SK-MEL-5 (cell line): Measurements from ENCODE around the gene ERC2. TPM values are rescaled to one million over a fixed set of nuclear protein-coding genes. Genes with fewer than 3 reads are reported as not detected.

Experiments used
- DNase-seq: peaks from one replicate; pipeline ENCODE4 v3.0.0-alpha.2; 2016; ENCODE audit warnings: low read depth, low spot score
- in situ Hi-C: cut with HindIII; loops from 2 replicates; pipeline ENCODE4 v1.10.0; 2016; ENCODE audit warnings: low sequenced_read_pairs, high pct_unique_total_duplicates, low pct_unique_long_range_greater_than_20kb
- total RNA-seq: library from RNA; depleted of rRNA; stranded (reverse); fragments of >200 nt; shearing (Covaris generic); gene quantifications from 2 replicates; pipeline ENCODE4 v1.2.3, GENCODE V29; 2014

Gene ERC2
- total RNA-seq, 1 experiment from 2014 or later, result 0.50 TPM

- no peak for DNase-seq
- in situ Hi-C loops, result no loop called here
Observed at GRCh38 chr3:55812394-55813013, 655.8 kb downstream of the ERC2 start.

- DNase-seq, result no peak
- in situ Hi-C loops, result no loop called here
Observed at GRCh38 chr3:55807210-55807609, 661.1 kb downstream of the ERC2 start.

- in situ Hi-C loops, result no loop called here
Observed at GRCh38 chr3:55805169-55805568, 663.1 kb downstream of the ERC2 start.

DNA sequence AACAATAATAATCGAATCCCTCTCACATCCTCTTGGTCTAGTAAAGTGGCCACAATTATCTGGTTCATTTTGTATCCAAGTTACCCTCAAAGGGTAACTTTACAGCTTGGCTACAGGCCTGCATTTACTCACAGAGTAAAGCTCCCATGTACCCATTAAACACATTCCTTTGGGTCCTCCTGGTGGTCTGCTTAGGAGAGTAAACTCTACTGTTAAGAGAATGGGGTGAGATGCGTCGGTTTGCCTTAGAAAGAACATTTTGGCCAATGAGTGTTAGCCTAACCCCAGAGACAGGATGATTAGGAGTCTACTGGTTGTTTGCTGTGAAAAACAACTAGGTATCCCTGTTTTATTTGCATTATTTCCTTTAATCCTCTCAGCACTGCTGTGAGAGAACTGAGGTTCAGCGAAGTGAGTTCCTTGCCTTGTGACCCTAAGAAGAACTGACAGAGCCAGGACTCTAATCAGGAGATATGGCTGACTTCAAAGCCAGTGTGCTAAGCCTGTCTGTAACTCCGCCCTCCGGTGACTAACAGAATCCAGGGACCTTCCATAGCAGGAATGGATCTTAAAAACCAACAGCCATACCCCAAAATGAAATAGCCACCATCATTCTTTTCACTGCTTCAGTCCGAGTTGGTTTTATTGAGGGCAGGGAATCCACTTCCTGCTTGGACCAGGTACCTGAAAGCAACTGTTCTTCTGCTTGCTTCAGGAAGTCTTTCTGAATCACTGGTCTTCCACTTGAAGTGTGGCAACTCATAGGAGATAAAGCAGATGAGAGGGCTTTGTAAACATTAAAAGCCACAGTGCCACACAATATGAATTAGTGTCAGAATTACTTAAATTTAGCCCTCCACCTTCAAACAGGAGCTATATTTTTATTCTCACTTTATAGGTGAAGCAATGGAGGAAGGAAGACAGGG, 663.8 kb downstream of the ERC2 start:
- in situ Hi-C loops, result no loop called here
- no peak for DNase-seq

More at GRCh38 chr3:55805169-55805568, 663.1 kb downstream of the ERC2 start:
- DNase-seq, result no peak

DNA sequence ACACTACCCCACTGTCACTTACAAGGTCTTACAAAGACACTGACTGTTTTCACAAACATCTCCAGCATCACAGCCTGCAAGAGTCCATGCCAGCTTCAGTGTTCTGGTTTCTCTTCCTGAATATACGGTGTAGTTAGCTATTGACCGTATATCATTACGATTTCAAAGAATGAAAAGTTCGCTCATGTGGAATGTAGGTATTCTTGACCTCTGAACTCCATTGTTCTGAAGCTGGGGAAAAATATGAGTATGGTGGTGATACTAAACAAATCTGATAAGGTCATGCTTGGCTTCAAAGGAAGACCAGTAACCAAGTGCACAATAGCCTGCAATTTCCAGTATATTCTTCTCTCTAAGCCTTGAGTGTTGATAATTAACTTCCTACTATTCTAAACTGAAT, 665.5 kb downstream of the ERC2 start:
- in situ Hi-C loops, result no loop called here
- no peak for DNase-seq

DNA sequence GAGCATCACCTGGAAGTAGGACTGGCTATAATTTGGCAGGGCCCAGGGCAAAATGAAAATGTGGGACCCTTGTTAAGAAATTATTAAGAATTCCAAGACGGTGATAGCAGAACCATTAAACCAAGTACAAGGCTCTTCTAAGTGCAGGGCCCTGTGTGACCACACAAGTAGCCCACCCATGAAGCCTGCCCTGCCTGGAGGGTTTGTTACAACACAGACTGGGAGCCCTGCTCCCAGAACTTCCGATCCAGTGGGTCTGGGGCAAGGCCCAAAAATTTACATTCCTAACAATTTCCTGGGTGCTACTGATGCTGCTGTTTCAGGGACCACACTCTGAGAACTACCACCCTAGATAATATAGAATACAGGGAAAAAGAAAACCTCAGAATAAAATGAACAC, 666.6 kb downstream of the ERC2 start:
- in situ Hi-C loops, result no loop called here
- no peak for DNase-seq

DNA sequence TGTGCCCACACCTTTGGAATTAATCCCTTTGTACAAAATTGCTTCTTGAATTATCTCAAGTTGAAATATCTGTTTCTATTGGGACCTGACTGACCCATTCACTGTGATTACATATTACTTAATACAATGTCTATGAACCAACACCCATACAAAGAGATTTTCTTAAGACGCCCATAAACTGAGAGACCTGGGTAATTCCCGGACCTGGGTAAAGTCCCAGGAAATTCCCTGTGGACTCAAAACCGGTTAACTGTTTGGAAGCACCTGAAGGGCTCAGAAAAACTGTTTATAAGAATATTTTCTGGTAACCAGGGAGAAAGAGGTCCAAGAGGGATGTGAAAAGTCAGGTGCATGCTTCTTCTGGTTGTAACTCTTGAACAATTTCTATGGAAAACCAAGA, 667.2 kb downstream of the ERC2 start:
- in situ Hi-C loops, result no loop called here
- no peak for DNase-seq

- no peak for DNase-seq
- in situ Hi-C loops, result no loop called here
Observed at GRCh38 chr3:55797775-55798174, 670.5 kb downstream of the ERC2 start.

DNA sequence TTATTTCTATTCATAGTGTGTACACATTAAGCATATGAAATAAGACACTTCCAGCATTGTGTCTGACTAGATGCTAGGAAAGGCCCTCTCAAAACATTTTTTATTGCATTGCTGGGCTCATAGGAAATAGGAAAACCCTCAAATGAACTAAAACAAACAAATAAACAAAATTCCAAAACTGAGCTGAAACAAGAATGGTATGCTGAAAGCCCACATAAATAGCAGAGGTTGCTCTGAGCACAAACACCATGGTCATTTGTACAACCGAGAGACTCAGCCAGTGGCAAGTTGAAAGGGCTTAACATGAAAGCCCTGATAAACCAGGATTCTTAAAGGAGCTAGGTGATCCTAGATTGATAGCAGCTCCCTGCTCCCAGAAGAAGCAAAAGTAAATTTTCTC, 671.2 kb downstream of the ERC2 start:
- in situ Hi-C loops, result no loop called here
- DNase-seq, result no peak

DNA sequence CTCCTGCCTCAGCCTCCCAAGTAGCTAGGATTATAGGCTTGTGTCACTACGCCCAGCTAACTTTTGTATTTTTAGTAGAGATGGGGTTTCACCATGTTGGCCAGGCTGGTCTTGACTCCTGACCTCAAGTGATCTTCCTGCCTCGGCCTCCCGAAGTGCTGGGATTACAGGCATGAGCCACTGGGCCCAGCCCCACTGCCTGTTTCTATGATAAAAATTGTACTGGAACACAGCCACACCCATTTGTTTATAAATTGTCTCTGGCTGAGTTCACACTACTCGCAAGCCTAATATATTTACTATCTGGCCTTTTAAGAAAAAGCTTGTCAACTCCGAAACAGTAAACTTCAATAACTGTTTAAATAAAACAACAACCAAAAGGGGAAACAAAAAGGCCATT, 671.7 kb downstream of the ERC2 start:
- no peak for DNase-seq
- in situ Hi-C loops, result no loop called here

DNA sequence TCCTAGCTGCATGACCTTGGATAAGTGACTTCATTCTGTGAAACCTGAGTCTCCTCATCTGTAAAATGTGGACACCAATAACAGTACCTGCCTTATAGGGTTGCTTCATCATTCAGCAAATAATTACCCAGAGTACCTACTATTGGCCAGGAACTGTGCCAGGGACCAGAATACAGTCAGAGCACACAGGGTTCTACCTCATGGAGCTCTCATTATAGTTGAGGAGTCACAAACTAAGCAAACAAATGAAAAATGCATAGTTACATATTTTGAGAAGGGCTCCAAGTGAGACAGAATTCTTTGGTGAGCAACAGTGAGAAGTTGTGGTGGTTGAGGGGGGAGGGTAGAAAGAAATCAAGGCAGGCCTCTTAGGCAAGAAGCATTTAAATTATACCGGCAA, 672.5 kb downstream of the ERC2 start:
- DNase-seq, result no peak
- in situ Hi-C loops, result no loop called here

GRCh38 chr3:55795296-55795695, 673.0 kb downstream of the ERC2 start:
- in situ Hi-C loops, result no loop called here
- DNase-seq, result no peak

DNA sequence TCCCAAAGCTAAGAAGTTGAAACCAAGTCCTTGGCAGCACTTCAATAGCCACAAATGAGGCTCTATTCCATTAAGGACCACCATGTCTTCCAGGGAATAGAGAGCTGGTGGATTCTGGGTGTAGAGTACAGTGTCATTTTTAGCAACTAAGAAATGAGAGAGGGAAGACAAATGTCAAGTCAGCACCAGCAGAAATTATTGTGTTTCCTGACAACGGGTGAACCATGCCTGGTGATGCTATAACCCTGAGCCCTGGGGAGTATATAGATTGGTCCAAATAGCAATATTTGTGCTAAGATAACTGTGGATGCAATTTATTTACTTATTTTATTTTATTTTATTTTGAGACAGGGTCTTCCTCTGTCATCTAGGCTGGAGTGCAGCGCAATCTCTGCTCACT, 675.5 kb downstream of the ERC2 start:
- DNase-seq, result no peak
- in situ Hi-C loops, result no loop called here

GRCh38 chr3:55792009-55792408, 676.3 kb downstream of the ERC2 start:
- DNase-seq, result no peak
- in situ Hi-C loops, result no loop called here

GRCh38 chr3:55790596-55791350, 677.5 kb downstream of the ERC2 start:
- no peak for DNase-seq
- in situ Hi-C loops, result no loop called here

GRCh38 chr3:55789516-55789915, 678.8 kb downstream of the ERC2 start:
- DNase-seq, result no peak
- in situ Hi-C loops, result no loop called here

GRCh38 chr3:55782807-55783206, 685.5 kb downstream of the ERC2 start:
- DNase-seq, result no peak
- in situ Hi-C loops, result no loop called here

GRCh38 chr3:55782351-55782750, 685.9 kb downstream of the ERC2 start:
- in situ Hi-C loops, result no loop called here
- no peak for DNase-seq
